ENCODE measurements around the gene MAP3K7CL. TPM values are rescaled to one million over a fixed set of nuclear protein-coding genes. Genes with fewer than 3 reads are reported as not detected.

The MAP3K7CL gene
- total RNA-seq, 1 donor from 2014 or later = 67.3 TPM

DNA sequence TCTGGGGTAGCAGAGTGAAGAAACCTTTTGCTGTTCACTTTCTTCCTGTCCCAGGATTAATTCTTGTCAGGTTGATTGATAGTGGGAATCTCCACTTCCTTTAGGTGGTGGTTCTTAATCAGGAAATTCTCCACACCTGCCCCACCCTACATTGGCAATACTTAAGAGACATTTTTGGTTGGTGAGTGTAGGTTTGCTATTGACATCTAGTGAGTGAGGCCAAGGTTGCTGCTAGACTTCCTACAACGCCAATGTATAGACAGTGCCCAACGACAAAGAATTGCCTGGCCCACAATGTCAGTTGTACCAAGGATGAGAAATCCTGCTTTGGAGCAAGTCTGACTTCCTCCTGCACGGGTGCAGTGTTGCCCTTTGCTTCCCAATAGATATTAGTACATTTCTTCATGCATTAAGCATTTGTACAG is 38.5 kb downstream of the MAP3K7CL start:
- H3K9ac ChIP-seq (ENCODE audit: low read length) = no peak overlapping the region
- DNase-seq (ENCODE audit: low read depth) (peak; percentile 55), FAIRE-seq (no peak)
- H3K4me1 ChIP-seq (ENCODE audit: insufficient read depth, low read length) = peaks cover 14% of the 10 kb centered on the region
- peaks cover 7% of the 10 kb centered on the region for H3K79me2 ChIP-seq (ENCODE audit: insufficient read depth, low read length)
- no peak overlapping the region for H3K4me2 ChIP-seq (ENCODE audit: low read length)
- Mint-ChIP-seq H3K27ac (ENCODE audit: unreplicated experiment) (no peak overlapping the region), H3K9me3 (ENCODE audit: unreplicated experiment) (no peaks in the 10 kb centered on the region), H3K4me1 (ENCODE audit: low read depth, unreplicated experiment) (peaks cover 9% of the 10 kb centered on the region), H3K27me3 (ENCODE audit: low read depth, unreplicated experiment) (no peaks in the 10 kb centered on the region), H3K4me3 (ENCODE audit: unreplicated experiment) (no peak overlapping the region), H3K36me3 (ENCODE audit: low read depth, unreplicated experiment) (peaks cover 7% of the 10 kb centered on the region)
- H2AFZ ChIP-seq (ENCODE audit: low read depth, low read length) = no peak overlapping the region
- no peak for TF ChIP-seq EZH2 (IDR thresholded peaks at IDR 0.05; ENCODE audit: insufficient read depth, low read length)
- TF ChIP-seq, protein P1, sequence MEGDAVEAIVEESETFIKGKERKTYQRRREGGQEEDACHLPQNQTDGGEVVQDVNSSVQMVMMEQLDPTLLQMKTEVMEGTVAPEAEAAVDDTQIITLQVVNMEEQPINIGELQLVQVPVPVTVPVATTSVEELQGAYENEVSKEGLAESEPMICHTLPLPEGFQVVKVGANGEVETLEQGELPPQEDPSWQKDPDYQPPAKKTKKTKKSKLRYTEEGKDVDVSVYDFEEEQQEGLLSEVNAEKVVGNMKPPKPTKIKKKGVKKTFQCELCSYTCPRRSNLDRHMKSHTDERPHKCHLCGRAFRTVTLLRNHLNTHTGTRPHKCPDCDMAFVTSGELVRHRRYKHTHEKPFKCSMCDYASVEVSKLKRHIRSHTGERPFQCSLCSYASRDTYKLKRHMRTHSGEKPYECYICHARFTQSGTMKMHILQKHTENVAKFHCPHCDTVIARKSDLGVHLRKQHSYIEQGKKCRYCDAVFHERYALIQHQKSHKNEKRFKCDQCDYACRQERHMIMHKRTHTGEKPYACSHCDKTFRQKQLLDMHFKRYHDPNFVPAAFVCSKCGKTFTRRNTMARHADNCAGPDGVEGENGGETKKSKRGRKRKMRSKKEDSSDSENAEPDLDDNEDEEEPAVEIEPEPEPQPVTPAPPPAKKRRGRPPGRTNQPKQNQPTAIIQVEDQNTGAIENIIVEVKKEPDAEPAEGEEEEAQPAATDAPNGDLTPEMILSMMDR (IDR thresholded peaks at IDR 0.05; ENCODE audit: insufficient read depth, low read depth, low read length) = no peak
- no peak overlapping the region for H3K27ac ChIP-seq (ENCODE audit: low read depth, low read length)
- H4K20me1 ChIP-seq (ENCODE audit: insufficient read depth, low read length) = no peaks in the 10 kb centered on the region
- no peak overlapping the region for H3K4me3 ChIP-seq (ENCODE audit: insufficient read depth, low read depth, low read length)
- H3K27me3 ChIP-seq (ENCODE audit: insufficient read depth, low read length) = no peaks in the 10 kb centered on the region
- H3K36me3 ChIP-seq (ENCODE audit: insufficient read depth, low read length) = peaks cover 22% of the 10 kb centered on the region
- no peaks in the 10 kb centered on the region for H3K9me3 ChIP-seq (ENCODE audit: insufficient read depth, low read depth, low read length)

DNA sequence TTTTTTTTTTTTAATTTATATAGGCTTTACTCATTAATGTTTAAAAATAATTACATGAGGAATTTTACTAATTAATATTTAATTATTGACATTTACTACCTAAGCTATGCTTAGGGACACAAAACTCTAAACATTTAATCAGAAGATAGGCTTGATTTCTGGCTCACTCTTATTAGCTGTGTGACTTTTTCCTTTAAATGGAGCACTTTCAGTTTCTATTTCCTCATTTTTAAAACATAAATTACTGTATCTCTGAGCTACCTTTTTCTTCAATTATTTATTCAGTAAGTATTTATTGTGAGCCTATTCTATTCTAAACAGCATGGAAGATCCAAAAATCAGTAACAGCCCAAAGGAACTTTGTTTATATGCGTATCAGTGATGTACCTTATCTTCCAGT is 40.5 kb downstream of the MAP3K7CL start:
- Histone ChIP-seq H3K9me3 (ENCODE audit: insufficient read depth, low read depth, low read length) (no peaks in the 10 kb centered on the region), H3K27me3 (ENCODE audit: insufficient read depth, low read length) (no peaks in the 10 kb centered on the region), H2AFZ (ENCODE audit: low read depth, low read length) (no peak overlapping the region), H4K20me1 (ENCODE audit: insufficient read depth, low read length) (no peaks in the 10 kb centered on the region), H3K4me1 (ENCODE audit: insufficient read depth, low read length) (peaks cover 10% of the 10 kb centered on the region), H3K4me2 (ENCODE audit: low read length) (no peak overlapping the region), H3K79me2 (ENCODE audit: insufficient read depth, low read length) (peaks cover 7% of the 10 kb centered on the region), H3K27ac (ENCODE audit: low read depth, low read length) (no peak overlapping the region), H3K36me3 (ENCODE audit: insufficient read depth, low read length) (peaks cover 23% of the 10 kb centered on the region), H3K9ac (ENCODE audit: low read length) (no peak overlapping the region), H3K4me3 (ENCODE audit: insufficient read depth, low read depth, low read length) (no peak overlapping the region)
- Mint-ChIP-seq H3K27me3 (ENCODE audit: low read depth, unreplicated experiment) (no peaks in the 10 kb centered on the region), H3K27ac (ENCODE audit: unreplicated experiment) (no peak overlapping the region), H3K36me3 (ENCODE audit: low read depth, unreplicated experiment) (peaks cover 13% of the 10 kb centered on the region), H3K4me3 (ENCODE audit: unreplicated experiment) (no peak overlapping the region), H3K4me1 (ENCODE audit: low read depth, unreplicated experiment) (peaks cover 8% of the 10 kb centered on the region), H3K9me3 (ENCODE audit: unreplicated experiment) (no peaks in the 10 kb centered on the region)
- DNase-seq (ENCODE audit: low read depth) = no peak
- TF ChIP-seq EZH2 (IDR thresholded peaks at IDR 0.05; ENCODE audit: insufficient read depth, low read length) = no peak
- TF ChIP-seq, protein P1 (IDR thresholded peaks at IDR 0.05; ENCODE audit: insufficient read depth, low read depth, low read length) = no peak
- FAIRE-seq = no peak

DNA sequence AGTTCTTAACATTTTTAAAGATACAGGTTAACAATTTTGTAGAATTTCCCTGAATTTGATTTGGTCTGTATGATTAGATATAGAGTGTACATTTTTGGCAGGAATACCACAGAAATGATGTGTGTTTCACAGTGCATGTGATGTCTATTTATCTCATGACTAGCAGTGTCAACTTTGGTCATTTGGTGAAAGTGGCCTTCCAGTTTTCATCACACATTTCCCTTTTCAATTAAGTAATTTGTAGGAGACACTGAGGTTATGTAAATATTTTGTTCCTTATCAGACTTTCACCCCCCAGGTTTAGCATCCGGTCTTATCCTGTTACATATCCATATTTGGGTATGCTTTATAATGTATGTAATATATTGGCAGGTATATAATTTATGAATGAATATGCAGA is 41.8 kb downstream of the MAP3K7CL start:
- Histone ChIP-seq H3K27me3 (ENCODE audit: insufficient read depth, low read length) (no peaks in the 10 kb centered on the region), H3K4me2 (ENCODE audit: low read length) (no peak overlapping the region), H3K79me2 (ENCODE audit: insufficient read depth, low read length) (peaks cover under 1% of the 10 kb centered on the region), H3K9ac (ENCODE audit: low read length) (no peak overlapping the region), H4K20me1 (ENCODE audit: insufficient read depth, low read length) (no peaks in the 10 kb centered on the region), H3K27ac (ENCODE audit: low read depth, low read length) (no peak overlapping the region), H3K9me3 (ENCODE audit: insufficient read depth, low read depth, low read length) (no peaks in the 10 kb centered on the region), H3K36me3 (ENCODE audit: insufficient read depth, low read length) (peaks cover 11% of the 10 kb centered on the region), H3K4me1 (ENCODE audit: insufficient read depth, low read length) (peaks cover 10% of the 10 kb centered on the region), H2AFZ (ENCODE audit: low read depth, low read length) (no peak overlapping the region), H3K4me3 (ENCODE audit: insufficient read depth, low read depth, low read length) (no peak overlapping the region)
- no peaks in the 10 kb centered on the region for H3K27me3 Mint-ChIP-seq (ENCODE audit: low read depth, unreplicated experiment)
- DNase-seq (ENCODE audit: low read depth) = no peak
- FAIRE-seq = no peak
- H3K36me3 Mint-ChIP-seq (ENCODE audit: low read depth, unreplicated experiment) = peaks cover 13% of the 10 kb centered on the region
- no peak overlapping the region for H3K4me3 Mint-ChIP-seq (ENCODE audit: unreplicated experiment)
- TF ChIP-seq, protein P1 (IDR thresholded peaks at IDR 0.05; ENCODE audit: insufficient read depth, low read depth, low read length) = no peak
- no peak for TF ChIP-seq EZH2 (IDR thresholded peaks at IDR 0.05; ENCODE audit: insufficient read depth, low read length)
- no peak overlapping the region for H3K27ac Mint-ChIP-seq (ENCODE audit: unreplicated experiment)
- H3K9me3 Mint-ChIP-seq (ENCODE audit: unreplicated experiment) = no peaks in the 10 kb centered on the region
- peaks cover 8% of the 10 kb centered on the region for H3K4me1 Mint-ChIP-seq (ENCODE audit: low read depth, unreplicated experiment)
